Epithelial cell of prostate (primary cell): Measurements from ENCODE around the gene KCNMA1.

ENCODE experiments used
- DNase-seq: peaks from one replicate; pipeline ENCODE4 v3.0.0-alpha.2; 2011; ENCODE audit warnings: low read depth, low spot score
- H3K27ac ChIP-seq: fragments of 450-650 bp; 2 replicates; pipeline ENCODE4 v1.5.1; 2017; ENCODE audit warnings: mild to moderate bottlenecking

KCNMA1 gene

DNA sequence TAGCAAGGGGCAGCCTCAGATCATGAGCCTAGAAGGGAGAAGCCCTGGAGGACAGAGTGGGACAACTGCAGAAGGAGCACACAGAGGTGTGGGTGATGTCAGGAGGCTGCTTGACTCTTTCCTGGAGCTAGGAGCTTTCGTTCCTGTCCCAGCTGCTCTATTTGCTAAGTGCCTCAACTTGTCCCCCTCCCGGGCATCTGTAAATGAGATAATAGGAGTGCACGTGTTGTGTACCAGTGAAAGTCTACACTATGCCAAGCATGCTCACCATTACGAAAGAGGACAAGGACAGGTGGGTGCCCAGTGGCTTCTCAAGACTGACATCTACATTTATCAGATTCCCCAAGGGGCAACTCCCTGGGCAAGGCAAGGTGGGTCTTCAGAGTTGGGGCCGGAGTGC is 162.7 kb downstream of the KCNMA1 start:
- H3K27ac ChIP-seq = no peak overlapping the region
- DNase-seq = no peak

DNA sequence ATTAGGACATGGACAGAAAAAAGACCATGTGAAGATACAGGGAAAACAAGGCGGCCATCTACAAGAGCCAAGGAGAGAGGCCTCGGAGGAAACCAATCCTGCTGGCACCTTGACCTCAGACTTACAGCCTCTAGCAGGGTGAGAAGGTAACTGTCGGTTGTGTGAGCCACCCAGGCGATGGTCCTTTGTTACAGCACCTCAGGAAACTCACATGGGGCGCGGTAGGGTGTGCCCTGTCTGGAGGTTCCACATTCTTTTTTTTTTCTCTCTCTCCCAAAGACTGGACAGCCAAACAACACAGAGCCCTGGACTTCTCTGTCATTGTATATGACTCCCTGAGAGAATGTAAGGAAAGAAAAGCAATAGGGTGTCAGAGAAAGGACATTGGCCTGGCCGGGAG is 163.2 kb downstream of the KCNMA1 start:
- H3K27ac ChIP-seq = no peak overlapping the region
- DNase-seq = no peak

DNA sequence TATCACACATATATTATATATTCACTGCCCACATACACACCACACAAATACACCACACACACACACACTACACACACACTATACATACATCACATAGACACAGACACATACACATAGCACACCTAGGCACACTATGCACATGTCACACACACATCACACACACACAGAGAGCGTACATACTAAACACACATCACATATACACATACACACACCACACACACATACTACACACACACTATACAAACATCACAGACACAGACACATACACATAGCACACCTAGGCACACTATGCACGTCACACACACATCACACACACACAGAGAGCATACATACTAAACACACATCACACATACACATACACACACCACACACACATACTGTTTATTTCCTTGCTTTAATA is 165.5 kb downstream of the KCNMA1 start:
- no peak for DNase-seq
- H3K27ac ChIP-seq = no peak overlapping the region

DNA sequence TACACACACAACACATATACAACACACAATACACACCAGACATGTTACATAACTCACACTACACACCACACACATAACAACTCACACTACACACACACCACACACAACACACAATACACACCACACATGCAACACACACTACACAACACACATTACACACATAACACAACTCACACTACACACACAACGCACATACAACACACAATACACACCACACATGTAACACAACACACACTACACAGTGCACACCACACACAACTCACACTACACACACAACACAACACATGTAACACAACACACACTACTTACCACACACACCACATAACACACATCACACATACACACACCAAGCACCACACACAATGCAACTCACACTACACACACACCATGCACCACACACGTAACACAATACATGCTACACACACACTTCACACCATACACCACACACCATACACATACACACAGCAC is 166.5 kb downstream of the KCNMA1 start:
- no peak for DNase-seq
- H3K27ac ChIP-seq = no peak overlapping the region

DNA sequence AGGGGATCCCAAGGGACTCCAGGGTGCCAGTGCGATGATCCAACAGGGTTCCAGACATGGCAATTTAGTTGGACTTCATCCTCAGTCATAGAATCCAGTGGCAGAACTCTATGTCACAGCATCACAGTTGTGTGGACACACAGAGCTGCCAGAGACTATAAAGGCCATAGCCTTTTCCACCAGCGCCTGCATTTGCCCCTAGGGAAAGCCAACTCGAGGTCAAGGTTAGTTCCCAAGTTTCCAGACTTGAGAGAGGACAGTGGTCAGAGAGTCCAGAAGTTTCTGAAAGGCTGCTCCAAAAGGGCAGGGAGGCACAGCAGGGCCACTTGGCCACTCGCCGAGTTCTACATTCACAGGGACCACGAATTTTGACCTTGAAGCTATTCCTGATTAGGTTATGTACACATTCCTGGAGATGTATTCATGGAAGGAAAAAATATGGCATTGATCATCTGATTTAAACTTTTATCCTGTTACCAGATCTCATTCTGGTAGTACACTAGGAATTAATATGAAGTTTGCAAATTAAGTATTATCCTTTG is 170.1 kb downstream of the KCNMA1 start:
- H3K27ac ChIP-seq = no peak overlapping the region
- no peak for DNase-seq

DNA sequence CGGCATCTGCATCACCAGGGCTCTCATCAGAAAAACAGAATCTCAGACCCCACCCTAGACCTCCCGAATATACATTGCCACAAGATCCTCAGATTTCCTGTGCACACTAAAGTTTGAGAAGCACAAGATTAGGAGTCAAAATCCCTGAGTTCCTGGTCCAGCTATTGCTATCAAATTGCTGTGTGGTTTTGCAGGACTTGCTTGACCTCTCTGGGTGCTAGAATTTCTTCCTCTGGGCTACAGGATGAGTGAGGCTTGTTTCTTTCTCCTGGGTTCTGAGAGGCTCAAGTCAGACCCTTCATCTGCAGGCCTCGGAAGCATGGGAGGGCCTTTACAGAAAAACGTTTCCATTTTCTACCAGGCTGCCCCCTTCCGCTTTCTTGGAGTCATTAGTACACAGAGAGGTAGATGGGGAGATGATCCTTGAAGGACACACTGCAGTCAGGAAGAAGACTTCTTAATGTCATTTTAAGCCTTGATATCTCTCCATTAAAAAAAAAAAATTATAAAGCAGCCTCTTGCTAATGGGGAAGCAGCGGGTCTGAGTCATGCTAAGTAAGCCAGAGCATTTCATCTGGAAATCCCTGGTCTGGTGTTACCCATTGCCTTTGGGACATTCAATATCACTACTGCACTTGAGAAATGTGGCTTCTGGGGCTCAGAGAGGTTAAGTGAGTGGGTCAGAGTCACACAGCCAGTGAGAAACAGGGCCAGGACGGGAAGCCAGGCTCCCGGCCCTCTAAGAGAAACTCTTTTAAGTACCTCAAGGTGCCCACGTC is 173.5 kb downstream of the KCNMA1 start:
- no peak for DNase-seq
- no peak overlapping the region for H3K27ac ChIP-seq

DNA sequence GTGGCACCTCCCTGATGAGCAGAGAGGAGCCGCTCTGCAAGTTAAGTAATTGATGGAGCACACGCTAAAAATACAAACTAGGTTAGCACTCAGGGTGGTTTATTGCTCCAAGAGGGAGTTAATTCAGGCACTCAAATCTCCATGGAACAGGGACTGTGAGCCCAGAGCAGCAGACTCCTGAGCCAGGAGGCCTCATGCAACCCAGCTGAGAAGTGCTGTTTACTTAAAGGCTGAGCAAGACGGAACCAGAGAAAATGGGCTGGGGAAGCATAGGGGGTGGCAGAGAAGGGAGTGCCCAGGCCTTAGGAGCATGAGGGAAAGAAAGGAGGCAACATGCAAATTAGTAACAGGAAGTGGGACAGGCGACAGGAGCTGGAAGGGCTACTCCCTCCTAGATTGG is 174.1 kb downstream of the KCNMA1 start:
- no peak overlapping the region for H3K27ac ChIP-seq
- DNase-seq = no peak

DNA sequence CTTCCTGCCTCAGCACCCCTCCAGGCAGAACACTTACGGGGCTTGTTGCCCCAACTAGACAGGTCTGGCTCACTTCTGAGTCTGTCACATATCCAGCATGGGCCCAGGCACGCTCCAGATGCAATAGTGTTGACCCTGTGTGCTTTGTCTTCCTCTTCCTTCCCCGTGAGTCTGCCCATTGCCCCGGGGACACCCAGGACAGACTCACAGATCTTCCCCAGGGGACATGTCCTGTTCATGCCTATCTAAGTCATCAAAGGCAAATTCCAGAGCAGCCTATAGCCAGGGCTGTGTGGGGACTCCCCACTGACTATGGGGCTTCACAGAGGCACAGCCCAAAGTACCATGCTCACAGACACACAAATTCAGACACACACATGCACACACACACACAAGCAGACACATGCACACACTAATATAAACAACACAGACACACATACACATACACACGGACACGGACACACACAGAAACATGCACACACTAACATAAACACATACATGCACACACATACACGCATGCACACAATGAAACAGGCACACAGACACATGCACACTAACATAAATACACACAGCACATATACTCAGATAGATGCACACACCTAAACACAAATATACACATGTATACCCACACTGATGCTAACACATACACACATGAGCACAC is 175.8 kb downstream of the KCNMA1 start:
- DNase-seq = no peak
- peak overlapping the region; percentile 45 for H3K27ac ChIP-seq

DNA sequence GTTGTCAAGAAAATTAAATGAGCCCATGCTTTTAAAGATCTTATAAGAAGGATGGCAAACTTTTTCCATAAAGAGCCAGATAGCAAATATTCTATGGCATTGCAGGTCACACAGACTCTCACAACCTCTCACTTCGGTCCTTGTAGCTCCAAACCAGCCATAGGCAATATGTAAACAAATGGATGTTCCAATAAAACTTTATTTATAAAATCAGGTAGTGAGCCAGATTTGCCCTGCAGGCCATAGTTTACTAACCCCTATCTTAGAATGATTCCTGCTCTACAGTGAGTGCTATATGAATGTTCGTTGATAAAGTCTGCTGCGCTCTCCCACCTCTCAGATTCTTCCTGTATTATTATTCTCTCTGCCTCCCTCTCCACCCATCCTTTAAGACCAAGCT is 177.7 kb downstream of the KCNMA1 start:
- no peak for DNase-seq

DNA sequence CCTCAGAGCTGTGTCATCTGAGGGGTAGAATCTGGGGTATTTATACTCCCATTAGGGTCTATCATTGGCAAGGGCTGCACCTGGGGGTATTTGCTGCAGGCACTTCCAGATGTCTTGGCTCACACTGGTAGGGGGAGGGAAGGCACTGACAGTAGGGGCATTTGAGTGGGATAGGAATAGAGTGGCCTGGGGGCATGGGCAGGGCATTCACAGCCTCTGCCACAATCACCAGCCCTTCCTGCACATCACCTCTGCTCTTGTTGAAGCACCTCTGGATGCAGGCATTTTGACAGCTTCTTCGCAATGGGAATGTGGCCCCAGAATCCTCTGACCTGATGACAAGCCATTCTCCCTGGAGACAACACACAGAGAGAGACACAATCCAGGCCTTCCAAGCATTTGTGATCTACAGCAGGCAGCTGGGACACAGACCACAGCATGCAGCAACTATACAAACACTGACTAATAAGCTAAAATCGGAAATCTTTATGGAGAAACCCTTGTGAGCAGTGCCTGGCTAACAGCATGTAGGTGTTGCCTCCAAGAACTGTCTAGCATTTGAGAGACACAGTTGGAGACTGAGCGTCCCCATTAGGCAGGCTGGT is 178.5 kb downstream of the KCNMA1 start:
- H3K27ac ChIP-seq = no peak overlapping the region
- DNase-seq = no peak

More for the DNA sequence above, 177.7 kb downstream of the KCNMA1 start:
- H3K27ac ChIP-seq = no peak overlapping the region

DNA sequence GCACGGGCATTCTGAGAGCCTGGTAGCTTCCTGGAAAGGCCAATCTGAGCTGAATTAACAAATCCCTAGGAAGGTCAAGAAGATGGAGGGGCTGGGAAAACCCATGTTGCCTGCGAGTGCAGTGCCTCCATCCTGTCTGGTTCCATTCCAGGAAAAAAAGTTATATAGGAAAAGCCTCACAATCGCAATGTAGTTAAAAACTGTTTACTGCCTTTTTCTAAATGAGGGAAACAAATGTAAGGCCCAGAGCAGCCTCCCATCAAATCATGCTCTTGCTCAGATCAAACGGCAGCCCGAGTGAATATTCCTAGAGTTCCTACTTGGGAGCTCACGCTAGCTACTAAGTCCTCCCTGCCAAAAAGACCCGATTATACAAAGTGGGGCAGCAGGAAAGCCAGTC is 179.9 kb downstream of the KCNMA1 start:
- DNase-seq = no peak
- H3K27ac ChIP-seq = no peak overlapping the region

DNA sequence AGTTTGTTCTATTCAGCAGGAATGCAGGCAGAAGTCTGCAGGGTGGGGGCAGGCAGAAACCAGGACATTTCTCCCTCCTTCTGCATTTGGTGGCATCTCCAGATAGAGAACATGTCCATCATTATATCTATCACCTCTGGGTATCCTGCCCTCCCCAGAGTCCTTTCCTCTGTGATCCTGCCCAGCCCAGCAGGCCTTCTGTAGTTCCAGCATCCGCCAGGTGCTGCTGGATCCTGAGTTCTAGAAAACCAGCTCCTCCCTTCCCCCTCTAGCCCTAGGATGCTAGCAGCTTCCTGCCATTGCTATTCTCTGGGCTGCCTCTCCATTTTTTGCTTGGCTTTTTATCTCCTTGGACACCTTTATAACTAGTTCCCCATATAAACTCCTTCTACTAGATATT is 180.3 kb downstream of the KCNMA1 start:
- no peak for DNase-seq
- no peak overlapping the region for H3K27ac ChIP-seq

DNA sequence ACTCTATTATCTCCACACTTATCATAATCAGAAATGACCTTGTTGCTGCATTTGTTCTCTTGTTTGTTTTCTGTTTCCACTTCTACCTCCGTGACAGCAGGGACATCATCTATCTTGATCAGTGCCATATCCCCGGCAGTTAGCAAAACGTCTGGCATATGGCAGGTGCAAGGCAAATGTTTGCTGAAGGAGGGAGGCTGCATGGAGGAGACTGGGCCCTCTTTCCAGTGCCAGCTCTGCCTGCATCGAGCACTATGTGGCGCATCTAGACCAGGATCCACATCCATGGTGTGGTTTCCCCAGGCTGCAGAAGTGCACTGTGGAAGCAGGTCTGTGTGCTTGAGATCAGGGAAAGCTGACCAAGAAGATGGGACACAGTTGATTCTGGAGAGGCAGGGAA is 181.2 kb downstream of the KCNMA1 start:
- DNase-seq = no peak
- H3K27ac ChIP-seq = no peak overlapping the region

DNA sequence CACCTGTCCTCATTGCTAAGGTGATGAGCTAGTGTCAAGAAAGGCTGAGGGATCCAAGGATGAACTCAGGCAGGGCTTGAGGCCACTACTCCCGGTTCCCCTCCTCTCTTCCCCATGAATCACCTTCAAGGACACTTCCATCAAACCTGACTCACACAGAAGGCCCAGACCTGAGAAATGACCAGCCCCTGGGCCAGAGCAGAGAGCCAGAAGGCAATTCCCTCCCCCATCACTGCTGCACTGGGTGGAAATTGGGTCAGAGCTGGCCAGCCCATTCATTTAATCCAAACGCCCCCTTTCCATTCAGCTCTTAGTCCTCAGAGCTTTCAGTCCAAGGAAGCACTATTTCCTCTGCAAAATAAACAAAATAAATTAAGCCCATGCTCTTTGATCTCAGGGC is 182.0 kb downstream of the KCNMA1 start:
- no peak for DNase-seq
- H3K27ac ChIP-seq = no peak overlapping the region

DNA sequence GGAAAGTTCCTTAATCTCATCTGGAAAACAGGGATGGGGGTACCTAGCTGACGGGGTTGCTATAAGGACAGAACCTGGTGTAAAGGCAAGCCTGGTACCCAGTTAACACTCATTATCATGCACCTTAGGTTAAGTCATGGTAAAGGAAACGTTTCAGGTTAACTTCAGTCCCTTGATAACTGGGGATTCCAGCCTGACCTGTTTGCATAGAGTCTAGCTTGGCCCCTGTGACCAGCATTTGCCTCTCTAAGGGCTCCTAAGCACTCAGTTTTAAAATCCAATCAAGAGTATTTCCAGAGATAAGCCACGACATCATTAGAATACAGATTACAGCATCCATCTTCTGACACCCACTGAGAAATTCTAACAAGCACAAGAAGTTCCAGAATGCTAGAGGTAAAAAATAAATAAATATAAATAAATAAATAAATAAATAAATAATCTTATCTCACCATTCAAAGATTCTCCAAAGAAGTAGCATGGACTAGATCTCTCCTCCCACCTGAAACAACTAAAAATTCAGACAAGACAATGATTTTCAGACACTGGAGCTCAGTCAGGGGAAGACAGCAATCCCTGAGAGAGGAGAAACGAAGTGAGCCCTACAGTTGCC is 184.6 kb downstream of the KCNMA1 start:
- H3K27ac ChIP-seq = no peak overlapping the region

DNA sequence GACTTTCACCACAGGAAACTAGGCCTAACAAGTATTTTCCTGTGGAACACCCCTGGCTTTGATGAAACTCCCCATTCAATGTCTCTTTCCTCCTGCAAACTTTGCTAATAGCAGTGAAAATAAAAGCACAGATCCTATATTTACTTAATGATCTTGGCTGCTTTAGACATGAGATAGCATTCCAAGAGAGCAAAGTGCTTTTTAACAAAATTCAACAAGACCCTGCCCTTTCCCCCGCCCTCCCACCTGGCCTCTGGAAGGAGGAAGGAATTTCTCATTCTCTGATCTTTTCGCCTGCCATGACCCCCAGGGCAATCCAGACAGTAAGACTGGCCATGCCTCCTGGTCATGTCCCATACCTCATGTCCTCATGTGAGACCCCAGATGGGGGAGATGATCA is 185.7 kb downstream of the KCNMA1 start:
- H3K27ac ChIP-seq = no peak overlapping the region
- DNase-seq = no peak

More for the DNA sequence above, 184.6 kb downstream of the KCNMA1 start:
- DNase-seq = no peak

DNA sequence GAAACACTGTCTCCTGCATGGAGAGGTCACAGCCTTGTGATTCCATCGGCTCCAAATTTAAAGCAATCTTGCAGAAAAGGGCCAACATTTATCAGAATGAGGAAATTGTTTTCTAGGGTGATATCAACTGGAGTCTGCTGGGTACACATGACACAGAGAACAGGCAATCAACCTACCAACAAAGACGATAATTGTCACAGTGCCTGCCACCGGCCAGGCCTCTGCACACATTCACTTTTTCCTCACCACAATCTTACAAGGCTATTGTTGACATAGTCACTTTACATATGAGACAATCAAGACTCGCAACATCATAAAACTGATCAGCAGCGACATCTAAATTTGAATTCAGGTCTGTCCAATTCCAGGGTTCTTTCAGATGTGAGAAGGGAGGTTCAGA is 189.4 kb downstream of the KCNMA1 start:
- H3K27ac ChIP-seq = no peak overlapping the region
- DNase-seq = no peak

DNA sequence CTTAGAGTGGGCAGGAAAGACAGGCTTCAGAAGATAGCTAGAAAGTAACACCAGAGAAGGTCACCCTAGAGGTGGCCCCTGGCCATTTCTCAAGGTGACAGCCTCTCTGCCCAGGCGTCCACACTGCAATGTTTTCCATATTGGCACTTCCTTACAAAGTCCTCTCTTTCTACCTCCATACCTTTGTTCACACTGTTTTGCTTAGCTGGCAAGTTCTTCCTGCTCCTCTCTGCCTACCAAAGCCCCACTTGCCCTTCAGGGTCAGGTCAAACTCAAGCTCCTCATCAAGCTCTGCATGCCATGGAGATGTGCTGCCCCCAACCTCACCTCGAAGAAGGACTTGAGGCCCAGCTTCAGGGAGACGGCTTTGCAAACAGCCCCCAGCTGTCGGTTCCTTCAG is 190.9 kb downstream of the KCNMA1 start:
- H3K27ac ChIP-seq = no peak overlapping the region
- DNase-seq = no peak

DNA sequence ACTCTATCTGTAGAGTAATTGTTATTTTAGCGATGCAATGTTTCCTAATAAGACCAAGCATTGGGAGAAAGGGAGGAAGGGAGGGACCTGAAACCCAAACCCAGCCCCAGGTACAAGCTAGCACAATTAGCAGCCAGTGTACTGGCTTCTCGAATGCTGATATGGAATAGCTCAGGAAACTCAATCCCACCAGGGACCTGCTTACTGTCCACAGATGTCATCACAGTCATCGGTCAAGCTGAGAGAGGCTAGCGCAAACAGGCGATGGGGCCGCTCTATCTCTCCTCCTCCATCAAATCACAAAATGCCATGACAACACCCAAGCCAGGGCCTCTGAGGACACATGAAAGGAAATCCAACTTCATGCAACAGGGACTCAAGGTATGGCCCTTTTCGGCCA is 192.1 kb downstream of the KCNMA1 start:
- no peak overlapping the region for H3K27ac ChIP-seq
- no peak for DNase-seq

DNA sequence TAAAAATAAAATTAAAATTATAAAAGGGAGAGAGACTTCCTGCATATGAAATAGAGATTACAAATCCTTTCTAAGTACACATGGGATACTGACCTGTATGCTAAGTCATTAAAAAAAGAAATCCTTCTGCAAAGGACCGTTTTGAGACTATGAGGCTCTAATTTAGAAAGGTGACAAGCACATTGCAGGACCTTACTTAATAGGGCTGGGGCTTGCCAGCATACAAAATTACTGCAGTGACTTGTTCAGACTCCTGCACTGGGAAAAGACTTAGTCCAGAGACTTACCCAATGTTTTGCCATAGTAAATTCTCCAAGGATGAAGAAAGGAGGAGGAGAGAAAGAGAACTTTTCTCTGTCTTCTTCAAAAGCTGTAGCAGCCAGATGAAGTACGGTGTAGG is 193.6 kb downstream of the KCNMA1 start:
- no peak for DNase-seq
- H3K27ac ChIP-seq = no peak overlapping the region

DNA sequence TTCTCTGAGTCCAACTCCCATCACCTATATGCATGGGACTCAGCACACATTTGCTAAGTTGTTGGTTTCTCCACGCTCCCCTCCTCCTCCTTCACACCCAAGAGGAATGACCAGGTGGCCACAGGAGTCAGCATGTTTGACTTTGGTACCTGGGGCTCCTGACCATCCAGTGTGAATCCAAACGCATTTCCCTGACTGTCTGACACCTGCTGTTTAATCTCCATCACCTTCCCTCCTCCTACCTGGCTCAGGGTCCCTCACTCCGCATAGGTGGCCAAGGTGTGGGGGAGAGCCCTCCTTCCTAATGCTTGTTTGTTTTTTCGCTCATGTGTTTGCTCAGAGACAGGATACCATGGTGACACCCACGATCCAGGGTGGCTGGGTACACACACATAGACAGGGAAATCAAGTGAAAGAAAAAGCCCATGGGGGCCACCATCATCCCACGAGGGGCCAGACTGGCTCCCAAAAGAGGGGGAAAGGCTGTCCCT is 194.9 kb downstream of the KCNMA1 start:
- no peak for DNase-seq
- H3K27ac ChIP-seq = no peak overlapping the region
